ENCODE data around the gene ZPR1.

DNA sequence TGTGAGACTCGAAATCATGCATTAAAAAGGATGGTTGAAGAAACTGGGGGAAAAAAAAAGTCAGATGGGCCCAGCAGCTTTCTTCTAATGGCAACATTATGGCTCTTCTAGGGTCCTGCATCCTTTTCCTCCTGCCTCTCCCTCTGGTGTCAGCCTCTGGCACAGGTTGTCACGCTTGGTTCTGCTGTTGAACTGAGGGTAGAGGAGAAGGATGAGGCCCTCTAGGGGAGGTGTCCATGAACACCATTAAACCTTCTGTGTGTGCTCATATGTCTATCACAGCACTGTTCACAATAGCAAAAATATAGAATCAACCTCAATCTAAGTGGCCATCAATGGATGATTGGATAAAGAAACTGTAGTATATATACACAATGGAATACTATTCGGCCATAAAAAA is 51.1 kb downstream of the ZPR1 start:
- TF ChIP-seq POLR2AphosphoS5 (IDR thresholded peaks at IDR 0.05; ENCODE audit: insufficient read depth in 1 of 2, low read depth in 1 of 2): no peak
- TF ChIP-seq, protein P1, sequence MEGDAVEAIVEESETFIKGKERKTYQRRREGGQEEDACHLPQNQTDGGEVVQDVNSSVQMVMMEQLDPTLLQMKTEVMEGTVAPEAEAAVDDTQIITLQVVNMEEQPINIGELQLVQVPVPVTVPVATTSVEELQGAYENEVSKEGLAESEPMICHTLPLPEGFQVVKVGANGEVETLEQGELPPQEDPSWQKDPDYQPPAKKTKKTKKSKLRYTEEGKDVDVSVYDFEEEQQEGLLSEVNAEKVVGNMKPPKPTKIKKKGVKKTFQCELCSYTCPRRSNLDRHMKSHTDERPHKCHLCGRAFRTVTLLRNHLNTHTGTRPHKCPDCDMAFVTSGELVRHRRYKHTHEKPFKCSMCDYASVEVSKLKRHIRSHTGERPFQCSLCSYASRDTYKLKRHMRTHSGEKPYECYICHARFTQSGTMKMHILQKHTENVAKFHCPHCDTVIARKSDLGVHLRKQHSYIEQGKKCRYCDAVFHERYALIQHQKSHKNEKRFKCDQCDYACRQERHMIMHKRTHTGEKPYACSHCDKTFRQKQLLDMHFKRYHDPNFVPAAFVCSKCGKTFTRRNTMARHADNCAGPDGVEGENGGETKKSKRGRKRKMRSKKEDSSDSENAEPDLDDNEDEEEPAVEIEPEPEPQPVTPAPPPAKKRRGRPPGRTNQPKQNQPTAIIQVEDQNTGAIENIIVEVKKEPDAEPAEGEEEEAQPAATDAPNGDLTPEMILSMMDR (IDR thresholded peaks at IDR 0.05): no peak
